ENCODE data around the gene TANGO2.

The TANGO2 gene

DNA sequence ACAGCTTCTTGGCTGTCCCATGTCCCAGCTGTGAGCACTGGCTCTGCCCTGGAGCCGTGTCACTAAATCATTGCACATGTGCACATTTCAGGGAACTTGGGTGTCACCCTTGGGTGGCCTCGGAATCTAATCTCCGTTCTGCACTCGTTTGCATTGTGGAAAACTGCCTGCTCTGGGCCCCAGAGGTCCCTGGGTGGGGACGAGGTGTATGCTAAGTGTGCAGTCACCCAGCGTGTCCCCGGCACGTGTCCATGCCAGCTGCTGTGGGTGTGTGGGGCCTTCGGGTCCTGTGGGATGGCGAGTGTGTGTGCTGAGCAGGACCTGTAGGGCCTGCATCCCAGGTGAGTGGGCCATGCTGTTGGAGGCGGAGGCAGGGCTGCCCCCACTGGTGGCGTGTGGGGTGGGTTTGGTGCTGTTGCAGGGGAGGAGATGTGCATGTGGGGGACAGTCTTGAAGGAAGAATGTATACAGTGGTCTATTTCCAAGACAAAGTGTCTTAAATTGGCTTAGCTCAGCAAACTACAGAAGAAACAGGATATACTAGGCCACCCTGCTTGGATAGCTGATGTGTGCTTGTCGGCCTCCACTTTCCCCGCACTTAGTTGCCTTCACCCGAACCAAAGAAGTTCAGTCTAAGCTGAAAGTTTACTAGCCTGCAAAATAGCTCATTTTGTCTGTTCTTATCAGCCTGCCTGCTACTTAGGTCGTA is 14.6 kb downstream of the TANGO2 start:
- no peak for DNase-seq (ENCODE audit: extremely low read depth, low read depth)
- TF ChIP-seq CTCF (IDR thresholded peaks at IDR 0.05; ENCODE audit: low read depth, low read length), result no peak

DNA sequence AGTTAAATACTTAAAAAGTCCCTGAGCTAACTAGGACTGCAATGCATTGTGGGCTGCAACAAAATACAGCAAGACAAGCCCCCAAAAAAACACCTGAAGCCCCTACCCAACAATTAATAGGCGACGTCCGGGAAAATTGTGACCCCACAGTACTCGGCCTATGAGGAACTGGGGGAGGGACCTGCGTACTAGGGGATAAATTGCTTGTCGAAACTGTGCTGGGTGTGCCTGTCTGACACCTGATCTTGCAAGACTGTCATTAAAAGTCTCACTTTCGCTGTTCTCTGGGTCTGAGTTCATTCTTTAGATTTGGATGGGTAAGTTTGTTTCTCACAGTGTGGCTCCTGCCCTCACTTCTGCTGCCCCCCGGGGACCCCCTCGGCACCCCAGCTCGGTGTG is 15.2 kb downstream of the TANGO2 start:
- no peak for TF ChIP-seq CTCF (IDR thresholded peaks at IDR 0.05; ENCODE audit: low read depth, low read length)
- DNase-seq (ENCODE audit: extremely low read depth, low read depth), result no peak

DNA sequence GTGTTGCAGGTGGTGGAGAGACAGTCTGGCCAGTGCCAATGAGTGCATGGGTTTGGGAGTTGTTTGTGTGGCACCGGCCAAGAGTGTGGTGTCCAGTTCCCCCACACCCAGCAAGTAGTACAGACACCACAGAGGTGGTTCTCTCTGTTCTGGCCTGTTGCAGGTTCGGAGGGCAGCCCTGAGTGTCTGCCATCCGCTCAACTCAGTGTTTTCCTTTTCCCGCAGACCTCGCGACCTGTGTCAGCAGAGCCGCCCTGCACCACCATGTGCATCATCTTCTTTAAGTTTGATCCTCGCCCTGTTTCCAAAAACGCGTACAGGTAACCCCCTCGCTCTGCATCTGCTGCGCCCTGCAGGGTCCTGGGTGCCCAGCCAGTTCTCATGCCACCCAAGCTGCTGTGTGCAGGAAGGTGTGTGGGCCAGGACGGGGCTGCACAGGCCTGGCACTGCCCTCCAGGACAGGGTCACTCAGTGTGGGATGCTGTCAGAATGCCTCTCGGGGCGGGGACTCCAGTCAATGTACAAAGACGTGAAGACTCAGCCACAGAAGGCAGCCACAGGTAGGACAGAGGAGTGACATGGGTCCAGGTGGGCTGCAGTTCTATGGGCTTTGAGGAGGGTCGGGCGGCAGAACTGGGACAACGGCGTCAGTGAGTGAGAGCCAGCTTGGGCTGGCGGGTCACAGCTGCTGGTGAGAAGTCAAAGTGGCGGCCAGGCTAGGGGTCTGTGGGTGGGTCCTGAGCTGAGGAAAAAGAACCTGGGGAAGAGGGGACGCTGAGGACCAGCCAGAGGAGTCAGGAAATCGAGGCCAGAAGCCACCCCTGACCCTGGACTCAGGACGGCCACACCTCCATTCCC is 15.9 kb downstream of the TANGO2 start:
- no peak for DNase-seq (ENCODE audit: extremely low read depth, low read depth)
- no peak for TF ChIP-seq CTCF (IDR thresholded peaks at IDR 0.05; ENCODE audit: low read depth, low read length)

DNA sequence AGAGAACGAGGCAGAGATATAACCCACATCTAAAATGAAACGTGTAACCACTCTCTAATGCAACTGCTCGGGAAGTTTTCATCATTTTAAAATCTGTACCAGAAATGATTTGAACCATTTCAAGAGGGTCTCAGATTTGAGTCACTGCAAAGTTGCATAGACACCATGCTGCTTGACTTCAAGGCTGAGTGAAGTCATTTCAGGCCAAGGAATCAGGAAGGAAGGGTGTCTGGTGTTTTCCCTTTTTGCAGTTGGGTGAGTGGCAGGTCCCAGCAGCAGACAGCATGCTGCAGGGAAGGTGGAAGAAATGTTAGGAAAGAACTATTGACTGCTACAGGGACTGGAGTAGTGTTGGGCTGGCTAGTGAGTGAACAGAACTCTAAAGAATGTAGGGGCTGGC is 16.5 kb downstream of the TANGO2 start:
- no peak for DNase-seq (ENCODE audit: extremely low read depth, low read depth)
- TF ChIP-seq CTCF (IDR thresholded peaks at IDR 0.05; ENCODE audit: low read depth, low read length), result no peak

- DNase-seq (ENCODE audit: extremely low read depth, low read depth), result no peak
- TF ChIP-seq CTCF (IDR thresholded peaks at IDR 0.05; ENCODE audit: low read depth, low read length), result no peak
Observed at GRCh38 chr22:20038574-20038973, 17.7 kb downstream of the TANGO2 start.

DNA sequence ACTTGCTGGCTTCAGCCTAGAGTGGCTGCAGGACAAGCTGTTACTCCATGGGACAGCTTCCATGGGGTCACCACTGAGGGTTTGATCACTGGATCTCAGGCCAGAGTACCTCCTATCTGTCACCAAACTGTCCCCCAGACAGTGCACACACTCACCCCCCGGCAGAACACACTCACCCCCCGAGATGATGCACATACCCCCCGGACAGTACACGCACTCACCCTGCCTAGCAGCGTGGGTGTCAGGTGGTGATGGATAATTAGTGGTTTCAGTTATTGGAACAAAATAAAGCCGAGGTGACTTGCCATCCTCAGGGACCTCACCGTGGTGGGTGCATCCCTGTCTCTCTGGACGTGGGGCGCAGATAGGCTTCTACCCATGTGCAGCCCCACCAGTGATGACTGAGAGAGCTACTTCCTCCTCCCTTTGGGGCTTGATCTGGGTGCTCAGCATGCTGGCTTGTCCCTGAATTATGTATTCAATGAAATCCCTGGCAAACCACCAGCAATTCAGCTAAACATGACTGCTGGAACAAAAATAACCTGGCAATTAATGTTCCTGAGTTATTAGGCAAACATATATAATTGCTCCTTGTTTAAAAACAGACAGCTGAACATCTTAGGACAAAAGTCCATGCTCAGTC is 18.9 kb downstream of the TANGO2 start:
- DNase-seq (ENCODE audit: extremely low read depth, low read depth), result no peak
- TF ChIP-seq CTCF (IDR thresholded peaks at IDR 0.05; ENCODE audit: low read depth, low read length), result no peak

Measured in AG09319 (cell line).